MV-4-11 (cell line): ENCODE measurements around the gene SHMT1.
"Not testable (repeated sequence)": the region's sequence is repeated elsewhere in the genome, so short reads cannot be mapped to it uniquely, and the experiment has no call there.

Source experiments
- DNase-seq: peaks from one replicate; lab custom pipeline; 2025; lab: John Stamatoyannopoulos, UW

SHMT1 gene

GRCh38 chr17:18363101-18364049, at the start of gene SHMT1:
Gene SHMT1, minus strand, starts transcription at chr17:18363550. Its CDS starts 7,569 bp downstream, at chr17:18355981.
- DNase-seq = peak; percentile 83

- DNase-seq = not testable (repeated sequence)
Measured at GRCh38 chr17:18412001-18412538, 48.7 kb upstream of the SHMT1 start.

- DNase-seq = not testable (repeated sequence)
Measured at GRCh38 chr17:18411377-18411864, 48.1 kb upstream of the SHMT1 start.

- not testable (repeated sequence) for DNase-seq
Measured at GRCh38 chr17:18410736-18411135, 47.4 kb upstream of the SHMT1 start.

- peak; percentile 33 for DNase-seq
Measured at GRCh38 chr17:18409321-18409720, 46.0 kb upstream of the SHMT1 start.

- DNase-seq = peak; percentile 62
Measured at GRCh38 chr17:18408906-18409305, 45.6 kb upstream of the SHMT1 start.

- not testable (repeated sequence) for DNase-seq
Measured at GRCh38 chr17:18403604-18404003, 40.3 kb upstream of the SHMT1 start.

- DNase-seq = peak; percentile 25
Measured at GRCh38 chr17:18403166-18403565, 39.8 kb upstream of the SHMT1 start.

GRCh38 chr17:18401872-18402590, 38.7 kb upstream of the SHMT1 start:
- DNase-seq = not testable (repeated sequence)

GRCh38 chr17:18388728-18389127, 25.4 kb upstream of the SHMT1 start:
- DNase-seq = not testable (repeated sequence)

GRCh38 chr17:18388266-18388665, 24.9 kb upstream of the SHMT1 start:
- DNase-seq = not testable (repeated sequence)

GRCh38 chr17:18387583-18387982, 24.2 kb upstream of the SHMT1 start:
- not testable (repeated sequence) for DNase-seq

- DNase-seq = not testable (repeated sequence)
Measured at GRCh38 chr17:18384271-18384670, 20.9 kb upstream of the SHMT1 start.

GRCh38 chr17:18383079-18383481, 19.7 kb upstream of the SHMT1 start:
- not testable (repeated sequence) for DNase-seq

GRCh38 chr17:18382441-18383078, 19.2 kb upstream of the SHMT1 start:
- no peak for DNase-seq

- no peak for DNase-seq
Measured at GRCh38 chr17:18381953-18382245, 18.5 kb upstream of the SHMT1 start.

- no peak for DNase-seq
Measured at GRCh38 chr17:18381158-18381952, 18.0 kb upstream of the SHMT1 start.

GRCh38 chr17:18380471-18381157, 17.3 kb upstream of the SHMT1 start:
- no peak for DNase-seq

- DNase-seq = no peak
Measured at GRCh38 chr17:18379246-18380146, 16.1 kb upstream of the SHMT1 start.

GRCh38 chr17:18378614-18379013, 15.3 kb upstream of the SHMT1 start:
- DNase-seq = not testable (repeated sequence)
